A673 (cell line): ENCODE results near the gene TIMP4. TPM values are rescaled to one million over a fixed set of nuclear protein-coding genes. Genes with fewer than 3 reads are reported as not detected.

Experiments
- BruUV-seq: library from RNA; stranded (reverse); fragments of 400-500 nt; replicated peaks from 2 replicates; lab custom pipeline; 2021; lab: Mats Ljungman, UMichigan
- CTCF ChIA-PET: fragments of 300-600 bp; sonication (Branson Sonifier 250); formaldehyde crosslinking; loops from one replicate; lab custom pipeline; 2022; ENCODE audit warnings: antibody characterized with exemption; lab: Charles Lee
- POLR2A ChIA-PET: fragments of 300-600 bp; sonication (Branson Sonifier 250); formaldehyde crosslinking; loops from one replicate; lab custom pipeline; 2022; ENCODE audit warnings: antibody characterized with exemption; ENCODE audit not compliant: low non-redundant PET; lab: Charles Lee
- DNase-seq: peaks from one replicate; pipeline ENCODE4 v3.0.0-alpha.2; 2015; ENCODE audit warnings: low spot score
- H3K27ac ChIP-seq: fragments of 200-600 bp; sonication (generic); 2 replicates; pipeline ENCODE4 v1.5.1; 2016; ENCODE audit warnings: mixed run types, low read depth, mild to moderate bottlenecking, mixed read lengths, antibody characterized with exemption, low read length; ENCODE audit not compliant: poor library complexity, severe bottlenecking
- H3K27me3 ChIP-seq: fragments of 200-600 bp; sonication (generic); replicated peaks from 2 replicates; pipeline ENCODE4 v1.6.1; 2017; ENCODE audit warnings: mixed run types, low read depth, mild to moderate bottlenecking, mixed read lengths, antibody characterized with exemption, low read length; ENCODE audit not compliant: insufficient read depth, poor library complexity
- H3K36me3 ChIP-seq: fragments of 200-600 bp; sonication (generic); 2 replicates; pipeline ENCODE4 v1.6.1; 2016; ENCODE audit warnings: mixed run types, mild to moderate bottlenecking, mixed read lengths, antibody characterized with exemption, low read length; ENCODE audit not compliant: insufficient read depth, poor library complexity, severe bottlenecking
- H3K4me1 ChIP-seq: fragments of 200-600 bp; sonication (generic); 2 replicates; pipeline ENCODE4 v1.6.1; 2017; ENCODE audit warnings: mixed run types, mild to moderate bottlenecking, mixed read lengths, antibody characterized with exemption, low read length; ENCODE audit not compliant: insufficient read depth, poor library complexity, severe bottlenecking
- H3K4me3 ChIP-seq: fragments of 200-600 bp; sonication (generic); 2 replicates; pipeline ENCODE4 v1.5.1; 2016; ENCODE audit warnings: low read depth, mixed run types, mild to moderate bottlenecking, mixed read lengths, low read length; ENCODE audit not compliant: poor library complexity, severe bottlenecking
- H3K9me3 ChIP-seq: fragments of 200-600 bp; sonication (generic); 2 replicates; pipeline ENCODE4 v1.6.1; 2016; ENCODE audit warnings: mixed run types, low read depth, mild to moderate bottlenecking, mixed read lengths, antibody characterized with exemption, low read length; ENCODE audit not compliant: poor library complexity, severe bottlenecking
- CTCF ChIP-seq: fragments of 300-800, 200-600 bp; sonication (generic); conservative IDR thresholded peaks from 2 replicates; pipeline ENCODE4 v1.5.1; 2017; ENCODE audit warnings: low read depth, mild to moderate bottlenecking, antibody characterized with exemption, low read length, moderate library complexity, mixed read lengths
- EZH2 ChIP-seq: fragments of 200-600 bp; sonication (generic); IDR thresholded peaks from 2 replicates; pipeline ENCODE4 v1.6.1; 2017; ENCODE audit warnings: borderline replicate concordance, low read depth, mild to moderate bottlenecking, mixed read lengths, antibody characterized with exemption, low read length; ENCODE audit not compliant: poor library complexity, severe bottlenecking
- intact Hi-C: fragments of 100-400 bp; cut with micrococcal nuclease; formaldehyde crosslinking; loops from one replicate; pipeline ENCODE4 v1.10.0; 2022; ENCODE audit not compliant: unreplicated experiment
- total RNA-seq: library from RNA; stranded (reverse); gene quantifications from 2 replicates; pipeline ENCODE4 v1.2.3, GENCODE V29; 2021

Gene TIMP4
- total RNA-seq, 1 experiment from 2014 or later, result 13.3 TPM

GRCh38 chr3:12191559-12191958, 32.8 kb upstream of the TIMP4 start:
- TF ChIP-seq CTCF, result no peak
- TF ChIP-seq EZH2, result no peak
- H3K4me3 ChIP-seq, result no peak overlapping the region
- ChIA-PET CTCF (interaction anchor here (0.7 kb wide), 1 partner anchor 288 kb away, joined by 3 read pairs; no protein-coding TSS in a partner anchor), POLR2A (no interaction called here)
- peaks cover 26% of the 10 kb centered on the region for H3K4me1 ChIP-seq
- intact Hi-C loops, result no loop called here
- no peak for DNase-seq
- no peaks in the 10 kb centered on the region for H3K36me3 ChIP-seq
- H3K27me3 ChIP-seq, result no peaks in the 10 kb centered on the region
- no peak overlapping the region for H3K27ac ChIP-seq
- H3K9me3 ChIP-seq, result no peaks in the 10 kb centered on the region
- BruUV-seq, result no TSS peak

GRCh38 chr3:12190832-12191231, 32.1 kb upstream of the TIMP4 start:
- TF ChIP-seq EZH2, result no peak
- no peak for TF ChIP-seq CTCF

GRCh38 chr3:12190221-12190807, 31.6 kb upstream of the TIMP4 start:
- no peaks in the 10 kb centered on the region for H3K9me3 ChIP-seq
- no TSS peak for BruUV-seq
- ChIA-PET CTCF (no interaction called here), POLR2A (no interaction called here)
- intact Hi-C loops, result no loop called here
- no peak overlapping the region for H3K4me3 ChIP-seq
- no peak overlapping the region for H3K27ac ChIP-seq
- H3K36me3 ChIP-seq, result no peaks in the 10 kb centered on the region
- H3K4me1 ChIP-seq, result peaks cover 26% of the 10 kb centered on the region
- H3K27me3 ChIP-seq, result no peaks in the 10 kb centered on the region
- no peak for DNase-seq
- TF ChIP-seq CTCF (no peak), EZH2 (no peak)

More at GRCh38 chr3:12190832-12191231, 32.1 kb upstream of the TIMP4 start:
- Histone ChIP-seq H3K36me3 (no peaks in the 10 kb centered on the region), H3K27me3 (no peaks in the 10 kb centered on the region), H3K4me1 (peaks cover 26% of the 10 kb centered on the region), H3K9me3 (no peaks in the 10 kb centered on the region), H3K4me3 (no peak overlapping the region), H3K27ac (no peak overlapping the region)
- BruUV-seq, result no TSS peak
- no peak for DNase-seq
- ChIA-PET POLR2A (no interaction called here), CTCF (interaction anchor here (0.7 kb wide), 1 partner anchor 288 kb away, joined by 3 read pairs; no protein-coding TSS in a partner anchor)
- intact Hi-C loops, result no loop called here
